Stimulated activated CD8-positive, alpha-beta memory T cell treated with anti-CD3 and anti-CD28 coated beads, Interleukin-2, amount 100 ng/mL, for 1 hour (primary cell): ENCODE data around the gene CFD.
A peak's percentile ranks its signal among the peaks of the same experiment; 100 is the strongest.
"Not testable (repeated sequence)": the region's sequence is repeated elsewhere in the genome, so short reads cannot be mapped to it uniquely, and the experiment has no call there.

Experiments used
- DNase-seq, 2 donors: peaks; one replicate each; pipeline ENCODE4 v3.0.0-alpha.2; 2020; ENCODE audit warnings: low read depth in 2 of 2

CFD gene

DNA sequence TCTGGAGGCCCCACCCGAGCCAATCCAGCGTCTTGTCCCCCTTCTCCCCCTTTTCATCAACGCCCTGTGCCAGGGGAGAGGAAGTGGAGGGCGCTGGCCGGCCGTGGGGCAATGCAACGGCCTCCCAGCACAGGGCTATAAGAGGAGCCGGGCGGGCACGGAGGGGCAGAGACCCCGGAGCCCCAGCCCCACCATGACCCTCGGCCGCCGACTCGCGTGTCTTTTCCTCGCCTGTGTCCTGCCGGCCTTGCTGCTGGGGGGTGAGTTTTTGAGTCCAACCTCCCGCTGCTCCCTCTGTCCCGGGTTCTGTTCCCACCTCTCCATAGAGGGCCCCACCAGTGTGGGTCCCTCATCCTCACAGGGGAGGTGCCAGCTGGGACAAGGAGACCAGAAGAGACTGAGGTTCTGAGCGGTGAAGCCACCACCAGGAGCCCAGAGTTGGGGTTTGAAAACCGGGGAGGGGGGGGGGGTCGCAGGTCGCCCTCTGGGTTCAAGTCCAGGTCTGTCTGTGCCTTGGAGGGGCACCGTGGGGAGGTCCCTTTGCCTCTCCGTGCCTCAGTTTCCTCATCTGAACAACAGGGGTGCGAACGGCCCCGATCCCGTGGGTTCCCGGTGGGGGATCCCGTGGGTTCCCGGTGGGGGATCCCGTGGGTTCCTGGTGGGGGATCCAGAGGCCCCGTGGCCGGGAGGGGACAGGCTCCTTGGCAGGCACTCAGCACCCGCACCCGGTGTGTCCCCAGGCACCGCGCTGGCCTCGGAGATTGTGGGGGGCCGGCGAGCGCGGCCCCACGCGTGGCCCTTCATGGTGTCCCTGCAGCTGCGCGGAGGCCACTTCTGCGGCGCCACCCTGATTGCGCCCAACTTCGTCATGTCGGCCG is 7.1 kb upstream of the CFD start, which contains the start of gene ELANE:
Gene ELANE, plus strand, starts transcription at position 168 of the 878 bp plus-strand sequence. Its CDS starts 26 bp downstream, at position 194.
- DNase-seq, result no peak

DNA sequence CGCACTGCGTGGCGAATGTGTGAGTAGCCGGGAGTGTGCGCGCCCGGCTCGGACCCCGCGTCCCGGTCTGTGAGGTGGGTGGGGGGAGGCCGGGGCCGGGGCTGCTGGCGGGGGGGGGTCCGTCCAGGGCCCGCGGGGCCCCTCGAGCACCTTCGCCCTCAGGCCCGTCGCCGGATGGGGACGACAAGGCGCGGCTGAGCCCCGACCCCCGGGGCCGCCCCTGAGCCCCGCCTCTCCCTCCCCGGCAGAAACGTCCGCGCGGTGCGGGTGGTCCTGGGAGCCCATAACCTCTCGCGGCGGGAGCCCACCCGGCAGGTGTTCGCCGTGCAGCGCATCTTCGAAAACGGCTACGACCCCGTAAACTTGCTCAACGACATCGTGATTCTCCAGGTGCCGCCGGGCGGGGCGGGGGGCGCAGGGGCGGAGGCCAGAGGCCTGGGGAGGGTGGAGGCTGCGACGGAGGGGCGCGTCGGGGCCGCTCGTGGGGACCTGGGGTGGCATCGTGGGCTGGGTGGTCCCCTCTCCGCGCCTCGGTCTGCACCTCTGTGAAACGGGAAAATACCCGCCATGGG is 6.4 kb upstream of the CFD start:
- DNase-seq, result no peak

DNA sequence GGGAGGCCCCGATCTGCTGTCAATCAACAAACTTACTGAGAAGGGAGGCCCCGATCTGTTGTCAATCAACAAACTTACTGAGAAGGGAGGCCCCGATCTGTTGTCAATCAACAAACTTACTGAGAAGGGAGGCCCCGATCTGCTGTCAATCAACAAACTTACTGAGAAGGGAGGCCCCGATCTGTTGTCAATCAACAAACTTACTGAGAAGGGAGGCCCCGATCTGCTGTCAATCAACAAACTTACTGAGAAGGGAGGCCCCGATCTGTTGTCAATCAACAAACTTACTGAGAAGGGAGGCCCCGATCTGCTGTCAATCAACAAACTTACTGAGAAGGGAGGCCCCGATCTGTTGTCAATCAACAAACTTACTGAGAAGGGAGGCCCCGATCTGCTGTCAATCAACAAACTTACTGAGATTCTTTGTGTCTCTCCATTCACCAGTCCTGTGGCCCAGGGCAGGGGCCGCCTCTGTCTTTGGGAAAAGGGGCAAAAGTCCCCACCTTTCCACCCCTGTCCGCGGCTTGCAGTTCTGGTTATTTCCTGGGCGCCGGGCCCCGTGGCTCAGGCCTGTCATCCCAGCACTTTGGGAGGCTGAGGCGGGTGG is 5.7 kb upstream of the CFD start:
- DNase-seq, result not testable (repeated sequence)

GRCh38 chr19:854549-854948 is 4.9 kb upstream of the CFD start:
- no peak for DNase-seq

- no peak for DNase-seq
Observed at GRCh38 chr19:855142-855541, 4.3 kb upstream of the CFD start.

DNA sequence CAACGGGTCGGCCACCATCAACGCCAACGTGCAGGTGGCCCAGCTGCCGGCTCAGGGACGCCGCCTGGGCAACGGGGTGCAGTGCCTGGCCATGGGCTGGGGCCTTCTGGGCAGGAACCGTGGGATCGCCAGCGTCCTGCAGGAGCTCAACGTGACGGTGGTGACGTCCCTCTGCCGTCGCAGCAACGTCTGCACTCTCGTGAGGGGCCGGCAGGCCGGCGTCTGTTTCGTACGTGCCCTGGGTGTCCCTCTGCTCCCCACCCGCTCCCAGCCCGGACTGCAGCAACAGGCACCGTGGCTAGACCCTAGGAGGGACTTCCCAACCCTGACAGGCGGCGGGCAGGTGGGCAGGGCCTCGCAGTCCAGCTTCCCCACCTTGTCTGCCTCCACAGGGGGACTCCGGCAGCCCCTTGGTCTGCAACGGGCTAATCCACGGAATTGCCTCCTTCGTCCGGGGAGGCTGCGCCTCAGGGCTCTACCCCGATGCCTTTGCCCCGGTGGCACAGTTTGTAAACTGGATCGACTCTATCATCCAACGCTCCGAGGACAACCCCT is 3.8 kb upstream of the CFD start:
- DNase-seq, result no peak

DNA sequence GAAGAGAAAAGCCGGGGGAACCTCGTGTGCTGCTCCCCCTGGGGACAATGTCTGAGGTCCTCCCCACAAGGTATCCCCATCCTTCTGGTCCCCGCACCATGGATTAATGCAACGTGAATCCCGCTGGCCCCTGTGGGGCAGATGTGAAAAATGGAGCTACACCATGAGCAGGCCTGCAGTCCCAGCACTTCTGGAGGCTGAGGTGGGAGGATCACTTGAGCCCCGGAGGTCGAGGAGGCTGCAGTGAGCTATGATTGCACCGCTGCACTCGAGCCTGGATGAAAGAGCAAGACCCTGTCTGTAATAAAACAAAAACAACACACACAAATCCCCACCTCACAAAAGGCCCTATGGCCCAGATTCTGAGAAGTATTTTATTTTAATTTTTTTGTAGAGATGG is 1.2 kb upstream of the CFD start:
- DNase-seq, result no peak

DNA sequence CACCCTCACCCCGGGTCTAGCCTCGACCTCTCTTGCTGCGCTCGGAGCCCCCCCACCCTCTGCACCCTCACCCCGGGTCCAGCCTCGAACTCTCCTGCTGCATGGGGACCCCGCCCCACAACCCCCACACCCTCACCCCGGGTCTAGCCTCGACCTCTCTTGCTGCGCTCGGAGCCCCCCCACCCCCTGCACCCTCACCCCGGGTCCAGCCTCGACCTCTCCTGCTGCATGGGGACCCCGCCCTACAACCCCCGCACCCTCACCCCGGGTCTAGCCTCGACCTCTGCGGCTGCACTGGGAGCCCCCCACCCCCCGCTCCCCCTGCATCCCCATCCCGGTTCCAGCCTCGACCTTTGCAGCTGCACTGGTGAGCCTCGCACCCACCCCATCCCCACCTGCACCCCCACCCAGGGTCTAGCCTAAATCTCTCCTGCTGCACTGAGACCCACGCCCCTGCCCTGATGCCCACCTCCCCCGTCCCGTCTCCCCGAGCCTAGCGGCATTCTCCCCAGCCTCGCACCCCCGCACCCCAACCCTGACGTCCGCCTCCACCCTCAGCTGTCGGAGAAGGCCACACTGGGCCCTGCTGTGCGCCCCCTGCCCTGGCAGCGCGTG is 1.8 kb downstream of the CFD start:
- DNase-seq, result no peak

- peak; percentile 33 to 51 for DNase-seq
Observed at GRCh38 chr19:861756-862580, 2.5 kb downstream of the CFD start.

DNA sequence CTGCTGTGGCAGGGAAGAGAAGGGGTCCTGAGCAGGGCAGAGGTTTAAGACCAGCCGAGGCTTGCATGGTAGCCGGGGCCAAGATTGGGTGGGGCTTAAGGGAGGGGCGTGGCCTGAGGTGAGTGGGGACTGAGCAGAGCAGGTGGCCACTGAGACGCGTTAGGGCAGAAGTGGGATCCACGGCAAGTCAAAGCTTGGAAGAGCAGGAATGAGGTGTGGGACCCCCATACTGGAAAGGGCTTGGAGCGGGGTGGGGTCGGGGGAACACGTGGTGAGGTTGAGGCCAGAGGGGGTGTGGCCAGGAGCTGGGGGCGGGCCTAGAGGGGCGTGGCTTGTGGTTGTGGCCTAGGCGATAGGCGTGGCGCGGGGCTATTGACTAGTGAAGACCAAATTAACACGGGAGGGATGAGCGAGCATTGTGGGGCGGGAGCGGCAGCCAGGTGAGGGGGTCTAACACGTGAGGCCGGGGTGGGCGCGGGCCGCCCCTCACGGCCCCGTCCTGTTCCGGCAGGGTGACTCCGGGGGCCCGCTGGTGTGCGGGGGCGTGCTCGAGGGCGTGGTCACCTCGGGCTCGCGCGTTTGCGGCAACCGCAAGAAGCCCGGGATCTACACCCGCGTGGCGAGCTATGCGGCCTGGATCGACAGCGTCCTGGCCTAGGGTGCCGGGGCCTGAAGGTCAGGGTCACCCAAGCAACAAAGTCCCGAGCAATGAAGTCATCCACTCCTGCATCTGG is 3.3 kb downstream of the CFD start:
- DNase-seq, result peak; percentile 56 to 69

- no peak for DNase-seq
Observed at GRCh38 chr19:863315-863620, 3.8 kb downstream of the CFD start.

GRCh38 chr19:866769-867300 is 7.4 kb downstream of the CFD start:
- no peak for DNase-seq

DNA sequence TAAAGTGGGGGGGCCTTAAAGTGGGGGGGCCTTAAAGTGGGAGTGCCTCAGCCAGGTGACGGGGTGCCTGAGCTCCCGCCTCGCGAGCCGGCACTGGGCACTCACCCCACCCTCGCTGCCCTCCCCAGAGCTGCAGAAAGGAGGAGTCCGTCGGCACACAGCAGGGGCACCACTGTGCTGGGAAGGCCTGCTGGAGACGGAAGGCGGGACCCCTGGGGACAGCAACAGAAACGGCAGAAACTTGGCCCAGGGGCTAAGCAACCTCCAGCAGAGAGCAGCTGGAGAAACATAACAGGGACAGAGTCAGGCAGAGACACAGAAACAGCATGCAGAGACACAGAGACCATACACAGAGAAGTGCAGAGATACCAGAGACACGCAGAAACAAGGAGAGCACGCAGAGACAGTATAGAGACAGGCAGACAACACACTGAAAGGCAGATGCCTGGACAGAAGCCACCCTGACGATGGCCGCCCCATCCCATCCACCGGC is 7.9 kb downstream of the CFD start:
- no peak for DNase-seq

DNA sequence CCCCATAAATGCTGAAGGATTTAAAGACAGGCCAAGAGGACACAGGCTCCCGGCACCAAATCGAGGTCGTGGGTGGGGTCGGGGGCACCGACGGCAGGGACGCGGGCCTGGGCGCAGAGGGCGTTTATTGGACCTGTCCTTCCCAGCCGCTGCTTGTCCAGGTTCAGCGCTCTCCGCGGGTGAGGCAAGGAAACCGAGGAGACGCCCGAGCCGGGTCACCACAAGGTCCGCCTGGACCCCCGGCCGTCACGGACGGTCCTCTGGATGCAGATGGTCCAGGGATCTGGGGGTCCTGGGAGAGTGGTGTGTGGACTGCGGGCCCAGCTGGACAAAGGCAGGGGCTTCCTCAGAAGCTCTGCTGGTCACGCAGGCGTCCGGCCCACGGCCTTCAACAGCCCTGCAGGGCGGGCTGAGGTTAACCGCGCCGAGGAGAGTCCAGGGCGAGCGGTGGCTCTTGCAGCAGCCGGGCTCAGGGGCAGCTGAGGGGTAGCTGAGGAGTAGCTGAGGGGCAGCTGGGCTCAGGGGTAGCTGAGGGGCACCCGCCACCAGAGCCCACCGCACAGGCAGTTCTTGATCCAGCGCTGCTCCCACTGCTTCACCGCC is 8.5 kb downstream of the CFD start:
- no peak for DNase-seq

- no peak for DNase-seq
Observed at GRCh38 chr19:868458-869244, 9.2 kb downstream of the CFD start.

- no peak for DNase-seq
Observed at GRCh38 chr19:869245-870177, 10.0 kb downstream of the CFD start.

DNA sequence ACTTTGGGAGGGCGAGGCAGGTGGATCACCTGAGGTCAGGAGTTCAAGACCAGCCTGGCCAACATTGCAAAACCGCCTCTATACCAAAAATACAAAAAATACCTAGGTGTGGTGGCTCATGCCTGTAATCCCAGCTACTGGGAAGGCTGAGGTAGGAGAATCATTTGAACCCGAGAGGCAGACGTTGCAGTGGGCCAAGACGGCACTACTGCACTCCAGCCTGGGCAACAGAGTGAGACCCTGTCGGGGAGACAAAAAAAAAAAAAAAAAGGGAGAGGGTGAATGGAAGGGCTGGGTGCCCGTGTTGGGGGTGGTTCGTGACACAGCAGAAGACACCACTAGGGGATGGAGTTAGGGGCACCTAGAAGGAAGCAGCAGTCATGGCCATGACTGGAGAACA is 10.8 kb downstream of the CFD start:
- DNase-seq, result no peak

DNA sequence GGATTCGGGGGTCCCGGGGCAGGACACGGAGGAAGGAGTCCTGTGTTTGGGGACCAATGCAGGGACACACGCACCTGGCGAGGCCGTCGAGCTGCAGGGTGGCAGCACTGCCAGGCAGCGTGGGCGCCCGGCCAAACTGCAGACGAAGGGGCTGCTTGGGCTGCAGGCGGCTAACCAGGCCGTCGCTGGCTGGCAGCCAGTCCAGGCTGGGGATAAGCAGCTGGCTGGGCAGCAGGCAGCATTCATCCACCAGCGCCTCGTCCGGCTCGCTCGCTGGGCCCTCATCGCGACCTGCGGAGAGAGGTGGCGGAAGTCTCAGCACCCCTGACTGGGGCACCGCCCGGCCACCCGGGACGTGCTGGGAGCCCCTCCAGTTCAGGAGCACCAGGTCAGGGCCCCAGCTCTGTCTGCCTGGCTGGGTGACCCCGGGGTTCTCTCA is 11.5 kb downstream of the CFD start:
- DNase-seq, result no peak
